NCI-H82 treated with DMSO at 0.1 percent for 48 hours (cell line): ENCODE measurements around the gene RETNLB.

ENCODE experiments used
- DNase-seq: peaks from one replicate; lab custom pipeline; 2025; ENCODE audit not compliant: unreplicated experiment; lab: John Stamatoyannopoulos, UW

RETNLB gene, protein sequence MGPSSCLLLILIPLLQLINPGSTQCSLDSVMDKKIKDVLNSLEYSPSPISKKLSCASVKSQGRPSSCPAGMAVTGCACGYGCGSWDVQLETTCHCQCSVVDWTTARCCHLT

DNA sequence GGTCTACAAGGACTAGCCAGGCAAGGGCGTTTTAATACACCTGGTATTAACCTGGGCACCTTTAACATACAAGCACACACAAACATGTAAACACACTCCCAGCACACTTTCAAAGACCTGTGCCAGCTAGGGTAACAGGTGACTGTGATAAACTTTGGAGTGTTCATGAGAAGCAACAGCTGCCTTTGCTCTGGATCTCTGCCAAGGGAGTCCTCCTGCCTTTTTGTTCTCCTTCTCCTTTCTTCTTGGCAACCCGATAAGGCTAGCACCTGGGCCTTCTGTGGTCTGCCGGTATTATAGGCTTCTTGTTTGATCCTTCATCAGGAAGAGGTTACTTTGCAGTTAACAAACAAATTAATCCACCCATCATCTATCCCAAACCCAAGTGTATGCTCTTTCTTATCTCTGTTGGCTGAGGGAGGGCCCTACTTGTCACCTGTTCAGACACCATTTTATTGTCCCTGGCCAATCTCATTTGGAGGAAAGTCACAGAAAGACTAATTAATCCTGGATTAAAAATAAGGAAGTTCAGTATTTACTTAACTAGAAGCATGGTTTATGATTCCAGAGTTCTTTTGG is at the start of gene RETNLB:
Gene RETNLB, minus strand, starts transcription at position 7 of the 579 bp plus-strand sequence. CDS start 225 bp downstream, outside the sequence.
- no peak for DNase-seq

DNA sequence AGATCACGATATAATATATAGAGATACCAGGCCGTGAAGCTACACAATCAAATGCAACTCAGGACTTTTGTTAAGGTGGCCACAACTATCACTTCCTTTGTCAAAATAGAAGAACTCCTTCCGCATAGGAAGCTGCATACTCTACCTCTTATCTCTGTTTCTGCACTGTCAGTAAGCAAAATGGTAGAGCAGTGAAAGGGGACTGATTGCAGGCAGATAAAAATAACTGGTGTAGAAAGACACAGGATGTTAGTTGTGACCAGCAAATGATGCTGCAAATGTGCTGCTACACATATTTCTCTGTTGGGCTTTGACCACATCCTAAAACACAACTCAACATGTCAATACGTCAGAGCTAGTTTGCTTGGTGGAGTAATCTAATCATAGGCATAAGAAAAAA is 49.1 kb upstream of the RETNLB start:
- no peak for DNase-seq

DNA sequence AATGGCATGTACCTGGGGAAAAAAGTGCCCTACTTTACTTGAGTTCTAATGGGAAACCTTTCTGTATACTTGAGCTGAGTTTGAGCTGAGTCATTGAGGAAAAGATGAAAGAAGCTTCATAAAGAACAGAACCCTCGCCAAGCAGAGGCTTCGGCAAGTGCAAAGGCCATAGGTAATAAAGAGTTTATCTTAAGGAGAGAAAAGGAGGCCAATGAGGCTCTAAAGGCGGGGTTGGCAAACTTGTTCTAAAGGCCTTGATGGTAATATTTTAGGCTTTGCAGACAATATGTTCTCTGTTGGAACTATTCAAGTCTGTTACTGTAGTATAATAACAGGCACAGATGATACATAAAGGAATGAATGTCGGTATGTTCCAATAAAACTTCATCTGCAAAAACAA is 47.8 kb upstream of the RETNLB start:
- DNase-seq, result no peak

DNA sequence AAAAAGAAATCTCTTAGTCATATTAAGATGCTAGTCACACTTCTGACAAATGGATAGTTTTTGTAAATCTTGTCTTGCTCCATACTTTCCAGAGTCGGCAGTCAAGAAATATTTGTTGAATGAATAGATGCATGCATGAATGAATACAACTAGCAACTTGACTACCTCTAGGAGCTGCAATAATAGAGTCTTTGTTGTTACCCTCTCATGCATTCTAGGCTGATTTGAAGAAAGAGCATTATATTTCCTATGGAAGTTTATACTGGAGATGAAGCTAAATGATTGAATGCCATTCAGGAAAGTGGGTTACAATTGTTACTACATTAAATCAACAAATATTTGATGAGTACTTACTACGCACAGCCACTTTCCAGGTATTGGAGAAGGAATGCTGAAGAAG is 47.2 kb upstream of the RETNLB start:
- no peak for DNase-seq

DNA sequence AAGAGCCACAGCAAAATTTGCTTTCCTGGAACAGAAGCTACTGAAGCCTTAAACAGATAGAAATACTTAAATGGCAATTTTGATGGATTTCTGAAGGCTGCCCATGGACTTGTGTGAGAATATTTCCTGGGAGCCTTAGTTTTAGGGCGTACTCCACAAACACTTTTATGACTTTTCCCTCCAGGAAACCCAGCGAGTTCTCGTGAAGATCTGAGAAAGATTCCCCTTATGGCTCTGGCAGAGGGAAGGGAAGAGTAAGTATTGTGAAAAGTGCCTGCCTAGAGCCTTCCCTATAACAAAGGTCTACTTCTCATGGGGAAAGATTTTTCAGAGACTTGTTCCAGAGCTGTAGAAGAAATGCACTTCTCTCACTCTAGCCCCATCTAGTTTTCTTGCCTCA is 34.3 kb upstream of the RETNLB start:
- no peak for DNase-seq

DNA sequence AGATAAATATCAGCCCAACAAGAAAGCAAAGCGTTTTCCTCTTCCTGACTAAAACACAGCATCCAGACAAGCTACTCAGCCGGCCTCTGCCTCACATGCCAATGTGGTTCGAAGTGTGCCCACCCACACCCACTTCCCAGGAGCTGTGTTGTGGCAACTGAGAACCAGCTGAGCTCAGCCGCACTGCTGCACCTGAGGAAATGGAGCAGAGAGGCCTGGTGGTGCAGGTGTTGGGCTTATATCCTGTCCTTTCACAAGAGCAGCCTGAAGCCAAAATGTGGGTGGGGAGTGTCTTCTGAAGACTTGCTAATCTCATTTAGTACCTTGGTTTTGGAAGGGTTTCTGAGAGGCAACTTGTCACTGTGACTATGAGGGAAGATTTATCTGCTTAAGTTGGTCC is 23.0 kb upstream of the RETNLB start:
- no peak for DNase-seq

DNA sequence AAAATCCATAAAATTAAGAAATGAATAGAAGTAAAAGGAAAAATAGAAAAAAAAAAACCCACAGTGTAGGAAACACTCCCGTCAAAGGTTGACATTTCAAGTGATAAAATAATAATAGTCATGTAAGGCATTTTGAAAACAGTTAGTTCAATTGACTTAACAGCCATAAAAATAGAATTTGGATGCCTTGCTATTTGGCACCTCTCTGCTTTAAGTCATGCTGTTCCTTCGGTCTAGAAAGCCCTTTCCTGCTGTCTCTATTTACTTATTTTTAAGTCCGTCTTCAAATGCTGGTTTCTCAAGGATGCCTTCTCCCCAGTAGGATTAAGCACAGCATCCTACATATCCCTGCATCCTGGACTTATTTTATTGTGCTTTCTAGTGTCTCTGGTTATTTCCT is 22.3 kb upstream of the RETNLB start:
- DNase-seq, result no peak

DNA sequence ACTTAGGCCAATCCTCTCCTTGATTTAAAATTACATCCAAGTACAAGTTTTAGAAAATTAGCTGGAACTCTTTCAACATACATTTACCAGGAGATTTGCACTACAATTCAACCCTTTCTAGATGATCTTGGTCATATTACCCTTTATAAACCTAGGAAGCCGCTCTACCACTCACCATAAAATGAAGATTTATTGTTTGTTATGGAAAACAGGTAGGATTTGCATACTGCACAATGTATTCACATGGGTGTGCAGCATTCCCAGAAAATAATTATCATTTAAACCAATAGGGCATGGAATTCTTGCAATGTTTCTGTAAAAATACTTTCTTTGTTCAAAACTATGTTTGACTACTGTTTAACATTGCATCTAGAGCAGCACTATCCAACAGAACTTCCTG is 18.4 kb upstream of the RETNLB start:
- DNase-seq, result no peak

DNA sequence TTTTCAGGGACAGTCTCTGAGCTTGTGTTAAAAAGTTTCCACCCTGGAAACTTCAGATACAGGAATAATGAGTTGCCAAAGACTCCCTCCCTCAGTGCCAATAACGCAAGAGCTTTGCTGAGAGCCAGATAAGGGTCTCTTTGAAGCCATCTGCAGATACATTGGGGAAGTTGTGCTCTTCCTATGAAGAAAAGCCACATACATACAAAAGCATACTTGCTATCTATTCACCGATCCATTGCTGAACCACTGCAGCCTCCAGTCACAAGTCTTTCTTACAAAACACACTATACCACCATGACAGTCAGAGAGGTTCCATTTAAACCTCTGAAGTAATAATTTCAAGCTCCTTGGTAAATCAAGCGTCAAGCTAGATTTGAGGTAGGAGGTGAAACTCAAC is 10.0 kb upstream of the RETNLB start:
- DNase-seq, result no peak

DNA sequence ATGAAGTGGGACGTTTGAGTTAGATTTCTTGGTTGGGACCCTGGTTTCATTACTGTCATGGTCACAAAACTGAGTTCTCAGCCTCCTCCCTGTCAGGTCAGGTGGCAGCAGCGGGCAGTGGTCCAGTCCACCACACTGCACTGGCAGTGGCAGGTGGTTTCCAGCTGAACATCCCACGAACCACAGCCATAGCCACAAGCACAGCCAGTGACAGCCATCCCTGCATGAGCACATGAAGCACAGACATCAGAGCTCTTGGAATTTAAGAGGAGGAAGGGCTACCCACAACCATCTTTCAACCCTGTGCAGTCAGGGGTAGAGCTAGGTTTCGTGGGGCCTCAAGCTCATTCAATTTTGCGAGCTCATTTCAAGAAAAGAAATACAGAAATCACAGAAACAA is 1.5 kb downstream of the RETNLB start:
- no peak for DNase-seq

DNA sequence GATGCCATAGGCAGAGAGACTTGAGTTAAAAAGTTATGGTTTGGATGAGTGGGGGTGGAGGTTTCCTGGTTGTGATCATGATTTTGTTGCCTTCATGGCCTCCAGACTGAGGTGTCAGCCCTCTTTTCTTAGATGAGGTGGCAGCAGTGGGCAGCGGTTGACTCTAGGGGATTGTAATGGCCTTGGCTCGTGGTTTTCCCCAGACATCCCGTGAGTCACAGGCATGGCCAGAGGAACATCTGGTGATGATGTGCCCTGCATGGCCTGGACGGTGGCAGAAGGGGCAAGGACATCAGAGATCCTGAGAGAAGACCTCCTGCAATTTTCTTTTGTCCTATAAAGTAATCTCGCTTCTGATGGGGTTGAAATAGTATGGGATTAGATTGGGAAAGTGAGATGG is 12.4 kb downstream of the RETNLB start:
- DNase-seq, result no peak

DNA sequence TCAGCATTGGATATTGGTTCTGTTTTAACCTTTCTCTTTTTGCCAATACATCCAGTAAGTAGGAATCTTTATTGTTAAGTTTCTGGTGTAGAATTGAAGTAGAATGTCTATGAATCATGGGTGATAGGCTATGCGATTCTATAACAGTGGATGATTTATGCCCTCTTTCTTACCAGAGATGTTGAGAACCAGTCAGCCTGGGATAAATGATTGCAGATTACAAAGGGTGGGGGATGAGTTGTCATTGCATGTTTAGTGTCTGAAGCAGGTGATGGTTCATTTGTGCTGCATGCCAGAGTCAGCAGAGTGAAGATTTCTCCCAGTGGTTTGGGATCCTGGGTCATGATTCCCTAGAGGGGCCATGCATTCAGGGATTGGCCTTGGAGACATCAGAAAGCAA is 14.3 kb downstream of the RETNLB start:
- no peak for DNase-seq

DNA sequence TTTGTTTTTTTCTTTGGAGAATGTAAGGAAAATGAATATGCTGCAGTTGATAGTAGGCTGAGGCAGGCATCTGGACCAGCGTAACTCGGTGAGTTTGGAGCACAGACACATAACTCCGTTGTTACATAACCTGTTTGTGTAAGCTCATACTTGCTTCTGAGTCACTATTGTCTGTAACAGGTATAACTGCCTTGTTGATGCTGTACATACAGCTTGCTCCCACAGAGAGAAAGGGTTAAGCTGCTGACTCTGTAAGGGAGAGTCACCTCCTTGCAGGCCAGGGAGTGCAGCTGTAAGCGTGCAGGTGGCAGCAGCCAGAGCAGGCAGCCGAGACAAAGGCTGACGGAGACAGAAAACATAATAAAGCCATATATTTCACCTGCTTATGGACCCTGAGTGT is 20.4 kb downstream of the RETNLB start:
- no peak for DNase-seq

DNA sequence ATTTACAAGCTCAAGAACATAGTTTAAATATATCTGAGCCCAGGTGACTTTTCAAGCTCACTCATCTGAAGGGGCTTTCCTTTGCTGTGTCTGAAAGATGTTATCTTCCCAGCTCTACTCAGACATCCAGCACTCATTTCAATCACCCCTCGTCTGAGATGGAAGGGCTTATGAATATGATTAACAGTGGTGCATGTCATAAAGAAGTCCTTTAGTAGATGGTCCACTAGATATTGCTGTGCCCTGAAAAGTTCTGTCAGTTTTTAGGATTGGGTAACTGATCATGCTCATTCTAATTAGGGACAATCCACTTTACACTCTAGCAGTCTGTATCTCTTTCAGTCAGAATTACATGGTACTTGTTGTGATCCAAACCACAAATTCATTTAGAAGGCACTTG is 28.3 kb downstream of the RETNLB start:
- DNase-seq, result no peak

DNA sequence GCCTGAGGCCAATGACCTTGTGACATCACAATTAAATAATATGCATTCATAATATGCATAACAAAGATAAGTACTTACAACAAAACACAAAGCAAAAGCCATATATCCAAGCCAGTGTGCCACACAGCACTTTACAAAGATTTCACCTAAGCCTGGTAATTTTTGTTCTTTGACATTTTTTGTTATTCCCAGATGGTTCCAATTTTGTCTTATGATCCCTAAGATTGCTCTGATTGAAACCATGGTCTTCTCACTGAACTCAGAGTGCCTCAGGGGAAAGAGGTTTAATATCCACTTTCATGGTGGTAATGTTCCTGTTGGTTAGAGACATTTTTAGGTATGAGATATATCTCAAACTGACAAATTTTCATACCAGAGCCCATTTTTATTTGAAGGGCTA is 29.1 kb downstream of the RETNLB start:
- no peak for DNase-seq

DNA sequence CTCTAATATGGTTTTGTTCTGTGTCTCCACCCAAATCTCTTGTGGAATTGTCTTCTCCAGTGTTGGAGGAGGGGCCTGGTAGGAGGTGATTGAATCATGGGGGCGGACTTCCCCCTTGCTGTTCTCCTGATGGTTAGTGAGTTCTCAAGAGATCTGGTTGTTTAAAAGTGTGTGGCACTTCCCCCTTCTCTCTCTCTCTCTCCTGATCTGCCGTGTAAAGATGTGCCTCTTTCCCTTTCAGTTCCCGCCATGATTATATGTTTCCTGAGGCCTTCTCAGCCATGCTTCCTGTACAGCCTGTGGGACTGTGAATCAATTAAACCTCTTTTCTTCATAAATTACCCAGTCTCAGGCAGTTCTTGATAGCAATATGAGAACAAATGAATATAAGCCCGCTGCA is 33.1 kb downstream of the RETNLB start:
- no peak for DNase-seq

DNA sequence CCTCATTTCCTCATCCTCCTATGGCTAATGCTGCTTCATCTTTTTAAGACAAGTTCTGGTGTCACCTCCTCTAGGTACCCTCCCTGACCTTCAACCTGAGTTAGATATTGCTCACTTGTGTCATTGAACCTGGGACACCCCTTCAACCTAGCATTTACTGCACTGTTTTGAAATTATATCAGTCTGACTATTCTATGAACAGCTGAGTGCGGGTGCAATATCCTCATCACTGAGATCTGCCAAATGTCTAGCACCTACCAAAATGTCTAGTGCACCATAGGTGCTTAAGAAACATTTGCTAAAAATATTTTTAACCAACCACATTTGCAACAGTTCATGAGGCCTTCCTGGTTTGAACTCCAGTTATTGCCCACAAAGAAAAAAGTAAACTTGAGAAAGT is 34.5 kb downstream of the RETNLB start:
- DNase-seq, result no peak

DNA sequence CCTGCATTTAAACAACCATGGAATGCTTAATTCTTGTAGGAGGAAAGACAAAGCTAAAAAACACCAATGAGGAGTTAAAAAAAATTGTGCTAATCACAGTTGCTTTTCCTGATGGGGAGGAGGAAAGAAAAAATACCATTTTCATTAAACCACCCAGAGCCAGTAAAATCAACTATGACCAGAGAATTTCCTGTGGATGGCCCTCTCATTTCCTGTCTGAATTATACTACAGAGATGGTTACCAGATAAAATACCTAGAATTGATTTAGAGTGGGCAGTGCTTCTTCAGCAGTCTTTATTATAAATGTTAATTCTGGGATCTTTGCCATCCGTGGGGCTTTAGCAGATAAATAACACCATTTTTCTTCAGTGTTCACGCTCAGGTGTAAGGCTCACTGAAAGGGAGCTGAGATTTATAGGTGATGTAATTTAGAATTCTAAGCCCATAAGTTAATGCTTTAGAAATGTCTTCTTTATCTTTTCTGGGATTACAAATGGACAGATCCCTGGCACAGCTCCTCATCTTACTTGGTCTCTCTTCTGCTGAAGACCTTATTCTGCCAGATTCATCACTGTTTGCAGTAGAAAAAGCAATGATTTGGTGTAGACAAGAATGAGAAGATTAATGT is 37.9 kb downstream of the RETNLB start:
- DNase-seq, result no peak

DNA sequence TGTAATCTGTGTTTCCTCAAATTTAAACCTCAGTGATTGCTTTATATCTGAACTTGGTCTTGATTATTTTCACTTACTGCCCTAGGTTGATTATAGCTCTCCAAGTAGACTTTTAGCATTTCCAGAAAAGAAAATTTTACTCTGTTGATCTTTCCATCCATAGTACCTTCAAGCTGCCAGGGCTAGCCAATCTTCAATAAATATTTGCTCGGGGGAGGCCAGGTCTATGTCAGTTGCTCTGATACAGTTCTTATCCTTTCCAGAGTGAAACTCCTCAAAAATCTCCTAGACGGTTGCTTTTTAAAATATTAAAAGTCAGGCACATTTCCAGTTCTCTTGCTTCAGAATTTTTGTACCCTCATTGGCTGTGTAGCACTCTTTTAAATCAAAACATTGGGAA is 38.8 kb downstream of the RETNLB start:
- no peak for DNase-seq

DNA sequence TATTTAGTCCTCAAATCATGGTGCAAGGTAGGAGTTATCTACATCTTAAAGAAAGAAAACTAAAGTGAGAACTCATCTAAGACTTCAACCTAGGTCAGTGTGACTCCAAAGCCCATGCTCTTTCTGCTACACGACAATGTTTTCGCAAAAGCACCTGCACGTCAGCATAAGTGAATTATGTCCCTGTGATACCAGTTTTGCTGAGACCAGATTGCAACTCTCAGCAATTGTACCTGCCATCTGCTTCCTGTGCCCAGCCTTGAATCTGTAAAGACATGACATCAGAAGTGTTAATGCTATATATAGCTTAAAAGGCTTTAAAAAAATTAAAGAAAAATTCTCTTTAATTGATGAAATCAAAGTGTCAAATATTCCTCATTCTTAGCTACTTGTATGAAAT is 43.4 kb downstream of the RETNLB start:
- DNase-seq, result no peak

DNA sequence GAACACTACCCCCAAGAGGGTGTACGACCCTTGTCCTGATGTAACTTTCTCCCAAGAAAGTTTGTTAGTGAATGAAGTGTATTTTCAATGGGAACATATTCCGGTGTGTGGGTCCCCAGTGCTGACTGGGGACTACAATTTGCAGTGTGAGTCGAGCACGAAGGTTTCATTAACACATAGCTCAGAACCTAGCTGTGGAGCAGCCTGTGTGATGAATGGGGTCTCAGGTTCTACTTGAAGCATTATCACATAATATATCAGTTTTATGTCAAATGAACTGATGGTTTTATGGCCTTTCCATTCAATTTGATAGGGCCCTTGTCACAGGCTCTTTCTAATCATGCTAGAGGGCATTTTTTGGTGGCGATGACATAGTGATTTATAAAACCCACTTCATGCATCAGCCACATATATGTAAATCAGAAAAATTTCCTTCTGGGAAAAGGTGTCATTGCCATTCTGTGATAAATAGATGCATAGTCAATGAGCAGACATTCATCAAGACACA is 44.1 kb downstream of the RETNLB start:
- no peak for DNase-seq
